ENCODE measurements around the gene YIF1A.
A peak's percentile ranks its signal among the peaks of the same experiment; 100 is the strongest.
"Not testable (repeated sequence)": the region's sequence is repeated elsewhere in the genome, so short reads cannot be mapped to it uniquely, and the experiment has no call there.

YIF1A gene

DNA sequence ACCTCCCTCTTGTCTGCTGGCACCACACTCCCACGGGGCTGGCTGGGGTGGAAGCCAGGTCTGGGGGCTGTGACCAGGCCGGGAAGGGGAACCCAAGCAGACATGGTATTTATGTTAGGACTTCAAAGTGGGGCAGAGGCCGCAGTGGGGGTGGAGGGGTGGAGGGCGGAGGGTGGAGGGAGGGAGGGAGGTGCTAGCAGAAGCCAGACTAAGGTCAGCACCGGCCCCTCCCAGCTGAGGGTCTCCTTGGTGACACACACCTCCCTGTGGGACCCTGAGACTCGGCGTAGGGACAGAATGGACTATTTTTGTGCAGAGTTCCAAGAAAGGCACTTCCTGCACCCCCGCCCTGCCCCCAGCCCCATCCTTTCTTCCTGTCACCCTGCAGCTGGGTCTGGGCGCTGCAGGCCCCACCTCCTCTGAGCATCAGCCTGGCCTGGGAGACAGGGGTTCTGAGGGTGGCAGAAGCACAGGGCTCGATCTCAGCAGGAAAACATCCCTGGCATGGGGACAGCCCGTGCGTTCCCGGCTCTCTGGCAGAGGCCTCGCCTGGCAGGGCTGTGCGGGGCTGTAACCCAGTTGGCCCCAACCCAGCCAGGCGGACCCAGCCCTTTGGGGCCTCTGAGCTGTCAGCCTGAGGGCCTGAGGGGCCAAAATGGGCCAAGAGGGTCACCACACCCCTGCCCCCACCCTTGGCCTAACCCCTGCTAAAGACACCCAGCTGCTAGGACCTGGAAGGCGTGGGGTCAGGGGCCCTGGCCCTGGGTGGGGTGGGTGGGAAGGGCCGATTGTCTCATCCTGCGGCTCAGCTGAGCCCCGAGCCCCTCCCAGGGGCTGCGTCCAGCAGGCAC, 37.5 kb upstream of the YIF1A start:
- no peak for DNase-seq (ENCODE audit: low spot score)

GRCh38 chr11:66325263-66325671, 36.3 kb upstream of the YIF1A start:
- no peak for DNase-seq (ENCODE audit: low spot score)

DNA sequence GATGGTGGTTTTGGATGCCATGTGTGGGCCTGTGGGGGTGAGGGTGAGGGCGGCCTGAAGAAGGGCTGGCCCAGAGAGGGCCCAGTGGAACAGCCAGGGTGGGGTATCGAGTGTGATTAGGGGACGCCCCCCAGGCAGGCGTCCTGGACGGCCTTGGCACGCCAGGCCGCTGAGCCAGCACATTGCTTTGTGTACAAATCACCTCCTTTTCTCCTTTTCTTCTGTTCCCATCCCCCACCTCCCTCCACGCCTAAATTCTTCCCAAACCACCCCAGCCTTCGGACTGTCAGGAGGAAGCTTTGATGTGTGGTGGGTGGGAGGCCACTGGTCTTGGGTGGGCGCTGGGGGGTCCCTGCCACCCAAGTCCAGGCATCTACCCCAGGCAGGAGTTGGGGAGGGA, 35.7 kb upstream of the YIF1A start:
- no peak for DNase-seq (ENCODE audit: low spot score)

GRCh38 chr11:66323684-66324083, 34.7 kb upstream of the YIF1A start:
- DNase-seq (ENCODE audit: low spot score) = no peak

- DNase-seq (ENCODE audit: low spot score) = no peak
Observed at GRCh38 chr11:66322732-66323427, 33.9 kb upstream of the YIF1A start.

- no peak for DNase-seq (ENCODE audit: low spot score)
Observed at GRCh38 chr11:66321606-66322005, 32.7 kb upstream of the YIF1A start.

- not testable (repeated sequence) for DNase-seq (ENCODE audit: low spot score)
Observed at GRCh38 chr11:66320748-66321147, 31.8 kb upstream of the YIF1A start.

GRCh38 chr11:66320289-66320688, 31.3 kb upstream of the YIF1A start:
- DNase-seq (ENCODE audit: low spot score) = not testable (repeated sequence)

GRCh38 chr11:66318600-66318970, 29.6 kb upstream of the YIF1A start:
- DNase-seq (ENCODE audit: low spot score) = no peak

DNA sequence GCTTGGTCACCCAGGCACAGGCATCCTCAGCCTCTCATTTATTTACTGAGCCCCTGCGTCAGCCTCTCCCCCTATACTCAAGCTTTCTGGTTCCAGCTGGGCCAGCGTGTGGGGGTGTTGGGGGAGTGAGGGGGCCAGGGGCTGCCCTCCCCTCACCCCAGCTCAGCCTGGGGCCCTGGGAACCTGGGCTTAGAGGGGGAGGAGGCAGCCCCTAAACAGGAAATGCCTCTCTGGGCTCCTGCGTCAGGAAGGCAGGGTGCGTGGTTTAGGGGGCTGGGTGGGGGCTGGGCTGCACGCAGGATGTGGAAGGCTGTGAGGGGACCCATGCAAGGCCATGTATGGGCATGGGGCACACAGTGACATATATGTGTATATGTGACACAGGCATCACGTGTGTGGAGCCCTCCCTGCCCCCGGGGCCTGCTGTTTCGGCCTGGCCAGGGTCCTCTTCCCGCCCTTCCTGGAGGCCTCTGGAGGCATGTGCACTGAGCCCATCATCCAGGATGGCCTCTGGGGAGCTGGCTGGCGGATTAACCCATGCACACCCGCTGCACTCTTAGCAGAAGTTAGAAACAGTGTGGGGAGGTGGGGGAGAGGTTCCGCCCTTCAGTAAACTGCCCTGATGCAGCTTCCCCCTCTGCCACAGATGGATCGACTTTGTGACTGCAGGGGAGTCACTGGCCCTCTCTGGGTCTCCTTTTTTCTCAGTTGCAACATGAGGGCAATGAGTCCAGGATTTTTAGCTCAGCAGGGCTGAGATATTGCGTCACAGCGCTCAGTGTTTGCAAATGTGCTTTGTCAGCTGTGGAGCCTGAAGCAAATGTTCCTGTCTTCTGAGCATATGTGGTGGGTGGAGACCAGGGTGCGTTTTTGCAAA, 29.0 kb upstream of the YIF1A start:
- DNase-seq (ENCODE audit: low spot score) = no peak

DNA sequence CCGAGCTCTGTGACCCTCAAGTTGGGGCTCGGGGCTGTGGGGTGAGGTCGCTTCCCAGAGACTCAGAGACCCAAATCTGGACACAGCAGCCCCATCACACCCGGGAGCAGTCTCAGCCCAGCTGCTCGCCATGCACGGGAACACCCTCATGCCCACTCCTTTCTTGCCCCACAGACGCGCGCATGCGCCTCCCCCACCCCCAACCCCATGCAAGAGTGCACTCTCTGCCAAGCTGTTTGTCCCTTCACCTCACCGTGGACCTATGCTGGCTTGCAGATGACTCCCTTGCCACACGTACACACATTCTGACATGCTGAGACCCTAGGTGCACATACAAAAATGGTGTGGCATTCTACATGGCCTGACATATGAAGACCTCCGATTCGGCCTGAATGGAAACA, 28.4 kb upstream of the YIF1A start:
- DNase-seq (ENCODE audit: low spot score) = no peak

DNA sequence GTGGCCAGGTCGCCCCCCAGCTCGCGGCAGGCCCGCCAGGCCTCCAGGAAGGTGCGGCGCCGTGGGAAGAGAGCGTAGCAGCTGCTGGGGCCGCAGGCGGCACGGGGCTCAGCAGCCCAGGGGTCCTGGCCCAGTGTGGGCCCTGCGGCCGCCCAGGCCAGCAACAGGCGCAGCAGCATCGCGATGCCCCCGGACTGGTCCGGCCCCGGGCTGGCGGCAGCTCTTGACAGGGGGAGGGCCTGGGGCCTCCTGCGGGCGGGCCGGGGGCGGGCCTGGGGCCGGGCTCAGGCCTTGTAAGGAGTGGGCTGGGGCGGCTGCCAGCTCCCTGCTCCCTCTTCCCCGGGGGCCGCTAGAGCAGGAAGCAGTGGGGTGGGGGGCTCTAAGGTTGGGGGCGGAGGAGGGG, 27.9 kb upstream of the YIF1A start, which contains the start of gene CD248:
Gene CD248 (minus strand): TSS at position 196 of the 403 bp plus-strand sequence. CDS start 17 bp downstream, at position 179.
- DNase-seq (ENCODE audit: low spot score) = no peak

DNA sequence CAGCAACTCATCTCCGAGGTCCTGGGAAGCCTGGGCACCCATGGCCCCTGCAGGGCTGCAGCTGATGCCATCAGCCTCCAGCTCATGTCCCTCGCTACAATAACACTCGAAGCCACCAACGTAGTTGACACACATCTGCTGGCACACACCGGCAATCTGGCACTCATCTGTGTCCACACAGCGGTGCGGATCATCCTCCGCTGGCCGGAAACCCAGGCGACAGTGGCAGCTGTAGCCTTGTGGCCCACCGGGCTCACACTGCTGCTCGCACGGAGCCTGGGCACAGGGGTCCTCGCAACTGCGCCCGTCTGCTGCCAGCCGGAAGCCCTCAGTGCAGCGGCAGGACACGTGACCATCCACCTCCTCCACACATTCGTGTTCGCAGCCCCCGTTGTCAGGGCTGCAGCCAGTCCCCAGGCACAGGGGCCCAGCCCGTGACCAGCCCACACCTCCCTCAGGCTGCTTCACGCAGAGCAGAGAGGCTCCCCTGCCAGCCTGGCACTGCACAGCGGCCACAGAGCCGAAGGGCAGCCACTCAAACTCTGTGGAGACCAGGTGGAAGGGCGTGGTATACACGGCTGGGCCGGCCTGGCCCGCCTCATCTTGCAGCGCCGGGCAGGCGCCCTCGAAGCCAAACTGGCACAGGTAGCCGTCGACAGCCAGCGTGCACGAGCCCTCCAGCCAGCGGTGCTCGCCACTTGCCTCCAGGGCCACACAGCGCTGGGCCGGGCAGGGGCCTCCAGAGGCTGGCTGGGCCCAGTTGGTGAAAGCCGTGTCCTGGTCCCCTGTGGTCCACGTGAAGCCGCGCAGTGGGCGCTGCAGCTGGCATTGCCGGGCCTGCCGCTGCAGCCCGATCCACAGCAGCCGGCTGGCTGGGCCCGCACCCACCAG, 27.2 kb upstream of the YIF1A start:
- DNase-seq (ENCODE audit: low spot score) = no peak

DNA sequence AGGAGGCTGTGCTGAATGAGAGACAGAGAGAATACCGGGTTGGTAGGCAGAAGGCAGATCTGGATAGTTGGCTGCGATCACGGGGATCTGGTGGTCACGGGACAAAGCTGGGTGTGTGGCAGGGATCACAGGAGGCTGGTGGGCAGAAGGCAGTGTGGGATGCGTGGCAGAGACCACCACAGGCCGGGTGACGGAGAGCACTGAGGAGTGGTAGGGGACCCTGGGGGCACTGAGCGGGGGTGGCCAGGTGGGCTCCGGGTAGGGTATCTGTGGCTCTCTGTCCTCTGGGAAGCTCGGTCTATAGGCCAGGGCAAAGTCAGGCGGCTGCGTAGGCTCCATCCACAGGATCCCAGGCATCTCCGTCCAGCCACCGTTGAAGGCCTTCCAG, 26.5 kb upstream of the YIF1A start:
- DNase-seq (ENCODE audit: low spot score) = no peak

DNA sequence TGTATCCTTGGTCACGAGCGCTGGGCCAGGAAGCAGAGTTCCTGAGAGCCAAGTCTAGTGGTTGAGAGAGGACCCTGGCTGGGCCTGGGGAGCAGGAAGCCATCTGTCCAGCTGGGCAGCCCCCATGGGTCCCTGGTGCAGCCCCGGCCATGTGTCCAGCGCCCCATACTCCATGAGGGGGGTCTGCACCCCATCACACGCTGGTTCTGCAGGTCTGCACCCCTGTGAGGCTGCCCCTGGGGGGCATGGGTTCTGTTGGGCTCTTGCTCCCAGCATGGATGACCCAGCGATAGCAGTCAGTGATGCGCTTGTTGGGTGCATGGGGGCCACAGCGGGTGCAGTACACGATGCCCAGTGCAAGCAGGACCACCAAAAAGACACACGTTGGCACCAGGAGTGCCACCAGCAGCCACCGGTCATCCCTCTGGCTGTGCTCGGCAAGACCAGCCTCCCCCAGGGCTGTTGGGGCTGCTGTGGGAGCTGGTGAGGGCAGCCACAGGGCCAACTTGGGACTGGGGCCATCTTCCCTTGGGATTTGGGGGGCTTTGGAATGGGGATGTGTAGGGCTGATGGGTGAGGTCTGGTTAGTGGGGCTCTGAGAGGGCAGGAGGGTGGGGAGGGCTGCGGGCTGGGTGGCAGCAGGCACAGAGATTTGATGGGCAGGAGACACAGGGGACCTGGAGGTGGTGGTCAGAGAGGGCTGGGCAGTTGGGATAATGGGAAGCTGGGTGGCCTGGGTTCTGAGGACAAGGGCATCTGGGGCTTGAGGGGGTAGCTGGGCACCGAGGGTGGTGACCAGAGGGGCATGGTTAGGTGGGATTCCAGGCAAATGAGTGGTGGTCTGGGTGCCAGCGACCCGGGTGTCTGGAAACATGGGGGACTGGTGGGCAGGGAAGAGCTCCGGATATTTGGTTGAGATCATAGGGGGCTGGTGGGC, 25.9 kb upstream of the YIF1A start:
- no peak for DNase-seq (ENCODE audit: low spot score)

DNA sequence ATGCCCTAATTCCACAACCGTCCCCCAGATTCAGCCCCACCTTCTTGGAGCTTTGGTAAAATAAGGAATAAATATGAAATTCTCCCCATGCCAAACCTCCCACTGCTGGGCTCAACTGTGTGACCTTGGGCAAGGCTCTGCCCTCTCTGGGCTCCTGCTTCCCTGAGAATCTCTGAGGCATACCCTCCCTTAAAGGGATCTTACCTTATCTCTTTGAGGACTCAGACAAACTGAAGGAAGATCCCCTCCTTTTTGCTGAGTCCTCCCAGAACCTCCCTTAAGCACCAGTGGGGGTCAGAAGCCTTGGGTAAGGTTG, 25.2 kb upstream of the YIF1A start:
- no peak for DNase-seq (ENCODE audit: low spot score)

DNA sequence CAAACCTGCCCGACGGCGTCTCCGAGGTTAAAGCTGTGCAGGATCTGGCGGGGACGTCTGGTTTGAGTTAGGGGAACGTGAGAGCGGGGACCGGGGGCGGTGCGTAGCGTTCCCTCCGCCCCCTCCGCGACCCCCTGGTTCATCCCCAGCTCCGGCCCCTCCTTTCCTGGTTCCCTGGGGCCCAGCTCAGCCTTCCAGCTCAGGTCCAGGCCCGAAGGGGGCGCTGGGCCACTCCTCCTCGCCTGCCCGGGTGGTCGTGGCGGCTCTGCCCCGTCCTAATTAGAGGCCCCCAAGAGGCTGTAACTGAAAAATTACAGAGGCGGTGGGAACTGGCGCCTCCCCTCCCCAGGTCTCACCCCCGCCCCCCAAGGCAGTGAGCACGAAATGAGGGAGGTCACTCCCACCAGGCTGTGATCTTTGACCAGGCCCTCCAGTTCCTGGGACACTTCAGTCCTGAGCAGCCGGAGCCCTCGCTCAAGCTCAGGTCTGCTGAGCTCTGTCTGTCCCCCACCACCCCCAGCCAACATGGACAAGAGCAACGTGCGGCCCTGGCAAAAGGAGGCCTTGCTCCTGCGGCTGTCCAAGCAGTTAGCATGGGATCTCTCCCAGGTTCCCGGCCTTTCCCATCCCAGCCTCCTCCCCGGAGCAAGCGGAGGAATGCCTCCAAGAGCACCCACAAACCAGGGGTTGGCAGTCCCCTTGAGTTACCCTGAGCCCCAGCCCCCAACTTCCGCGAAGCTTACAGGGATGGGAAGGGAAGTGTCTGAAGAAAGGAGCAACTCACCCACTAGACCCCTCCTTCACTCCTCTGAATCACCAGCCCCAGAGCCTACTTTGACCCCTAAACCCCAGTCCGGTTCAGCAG, 24.6 kb upstream of the YIF1A start:
- no peak for DNase-seq (ENCODE audit: low spot score)

GRCh38 chr11:66312549-66313320, 23.8 kb upstream of the YIF1A start:
- DNase-seq (ENCODE audit: low spot score) = peak; percentile 98
